Head of caudate nucleus (tissue), 42 donors: ENCODE results near the gene MRGPRX2.

Experiments
- DNase-seq, 42 donors: peaks; one replicate each; pipeline versions ENCODE4 v3.0.0 to v3.0.0-alpha.2; 2020 to 2021; ENCODE audit warnings: mixed read lengths in 7 of 42
- intact Hi-C: fragments of 100-400 bp; cut with DNase I; formaldehyde crosslinking; loops from one replicate; pipeline ENCODE4 v1.15.0; 2022

MRGPRX2 gene

DNA sequence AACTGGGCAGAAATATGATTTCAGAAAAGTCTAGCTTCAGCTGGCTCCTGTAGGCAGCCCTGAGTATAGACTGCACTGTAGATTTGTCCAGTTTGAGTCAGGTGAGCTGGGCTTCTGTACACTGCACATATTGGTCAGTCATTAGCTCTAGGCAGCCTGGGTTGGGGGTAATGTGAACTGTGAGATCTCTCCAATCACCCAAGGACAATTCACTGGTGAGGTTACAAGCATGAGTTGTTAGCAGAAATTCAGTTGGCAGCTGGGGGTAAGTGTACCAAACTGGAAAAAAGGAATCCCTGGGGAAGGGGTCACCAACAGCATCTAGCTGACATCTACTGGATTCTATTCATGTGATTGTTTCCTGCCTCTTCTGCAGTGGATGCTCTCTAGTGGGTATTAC is 39.7 kb downstream of the MRGPRX2 start:
- intact Hi-C loops = no loop called here

DNA sequence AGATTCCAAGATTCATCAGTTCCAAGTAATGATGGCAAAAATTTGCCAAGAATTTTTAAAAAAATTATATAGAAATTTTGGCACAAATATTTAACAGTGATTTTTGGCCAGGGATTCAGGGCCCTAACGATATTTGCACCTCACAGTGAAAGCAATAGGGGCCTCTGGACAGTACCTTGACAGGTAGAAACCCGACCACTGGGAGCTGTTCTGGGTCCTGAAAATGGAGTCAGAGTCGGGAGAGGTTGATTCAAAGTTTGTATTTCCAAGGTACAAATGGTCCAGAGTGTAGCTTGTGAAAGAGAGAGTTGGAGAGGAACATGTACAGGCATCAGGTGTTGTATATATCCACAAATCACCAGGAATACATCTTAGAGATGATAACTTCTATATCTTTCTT is 41.6 kb downstream of the MRGPRX2 start:
- no peak for DNase-seq
- intact Hi-C loops = no loop called here

More for the DNA sequence above, 39.7 kb downstream of the MRGPRX2 start:
- DNase-seq = no peak

DNA sequence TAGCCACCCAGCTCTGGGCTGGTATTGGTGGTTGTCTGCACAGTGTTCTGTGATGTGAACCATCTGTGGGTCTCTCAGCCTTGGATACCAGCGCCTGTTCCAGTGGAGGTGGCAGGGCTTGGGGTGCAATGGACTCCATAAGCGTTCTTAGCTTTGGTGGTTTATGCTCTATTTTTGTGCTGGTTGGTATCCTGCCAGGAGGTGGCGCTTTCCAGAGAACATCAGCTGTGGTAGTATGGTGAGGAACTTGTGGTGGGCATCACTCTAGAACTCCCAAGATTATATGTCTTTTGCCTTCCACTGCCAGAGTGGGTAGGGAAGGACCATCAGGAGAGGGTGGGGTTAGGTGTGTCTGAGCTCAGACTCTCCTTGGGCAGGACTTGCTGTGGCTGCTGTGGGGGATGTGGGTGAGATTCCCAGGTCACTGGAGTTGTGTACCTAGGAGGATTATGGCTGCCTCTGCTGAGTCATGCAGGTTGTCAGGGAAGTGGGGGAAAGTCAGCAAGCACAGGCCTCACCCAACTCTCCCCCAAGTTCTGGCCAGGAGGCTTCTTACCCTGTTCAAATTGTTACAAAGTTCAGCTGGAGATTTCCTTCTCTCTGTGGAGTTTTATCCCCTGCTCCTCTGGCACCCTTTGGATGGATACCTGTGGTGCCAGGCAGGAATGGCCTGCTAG is 47.2 kb downstream of the MRGPRX2 start:
- DNase-seq = no peak
- intact Hi-C loops = no loop called here

DNA sequence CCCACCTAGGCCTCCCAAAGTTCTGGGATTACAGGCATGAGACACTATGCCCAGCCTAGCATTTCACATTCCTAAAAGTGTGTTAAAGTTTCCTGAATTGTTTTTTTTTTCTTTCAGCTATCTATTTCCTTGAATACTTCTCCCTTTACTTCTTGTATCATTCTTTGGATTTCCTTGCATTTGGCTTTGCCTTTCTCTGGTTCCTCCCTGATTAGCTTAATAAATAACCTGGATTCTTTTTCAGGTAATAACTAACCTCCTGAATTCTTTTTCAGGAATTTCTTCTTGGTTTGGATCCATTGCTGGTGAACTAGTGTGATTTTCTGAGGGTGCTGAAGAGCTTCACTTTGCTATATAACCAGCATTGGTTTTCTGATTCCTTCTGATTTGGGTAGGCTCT is 47.9 kb downstream of the MRGPRX2 start:
- DNase-seq = no peak
- intact Hi-C loops = no loop called here
